Fibroblast of lung (primary cell): Measurements from ENCODE around the gene MYO1E. TPM values are rescaled to one million over a fixed set of nuclear protein-coding genes. Genes with fewer than 3 reads are reported as not detected.

ENCODE experiments used
- DNase-seq, 2 donors: peaks; one replicate each; pipeline versions ENCODE4 v3.0.0 to v3.0.0-alpha.2; 2010; ENCODE audit warnings: low read depth in 2 of 2
- H2AFZ ChIP-seq: 2 replicates; pipeline ENCODE4 v1.5.1; 2012; ENCODE audit warnings: low read length, control low read depth, inconsistent platforms
- H3K27ac ChIP-seq: 2 replicates; pipeline ENCODE4 v1.5.1; 2011; ENCODE audit warnings: low read length, control low read depth; ENCODE audit not compliant: insufficient read depth
- H3K27me3 ChIP-seq: 2 replicates; pipeline ENCODE4 v1.5.1; 2011; ENCODE audit warnings: mild to moderate bottlenecking, low read length; ENCODE audit not compliant: control insufficient read depth, insufficient read depth
- H3K36me3 ChIP-seq: 2 replicates; pipeline ENCODE4 v1.5.1; 2011; ENCODE audit warnings: low read length; ENCODE audit not compliant: control insufficient read depth, insufficient read depth
- H3K4me1 ChIP-seq: 2 replicates; pipeline ENCODE4 v1.5.1; 2011; ENCODE audit warnings: low read length; ENCODE audit not compliant: control insufficient read depth, insufficient read depth; ENCODE audit errors: extremely low read depth
- H3K4me2 ChIP-seq: 2 replicates; pipeline ENCODE4 v1.5.1; 2011; ENCODE audit warnings: low read length, control low read depth; ENCODE audit not compliant: insufficient read depth; ENCODE audit errors: extremely low read depth
- H3K4me3 ChIP-seq, 4 experiments: fragments of 200-600 bp in 1 of 4; sonication (generic) in 1 of 4; replicated peaks in 1 of 4; 2 replicates each; pipeline ENCODE4 v1.5.1; 2011 to 2016; ENCODE audit warnings: low read length in 4 of 4, low read depth in 3 of 4, mild to moderate bottlenecking in 3 of 4, control low read depth in 2 of 4, inconsistent platforms in 1 of 4, mixed read lengths in 1 of 4; ENCODE audit not compliant: insufficient read depth in 1 of 4; ENCODE audit errors: control extremely low read depth in 1 of 4
- H3K79me2 ChIP-seq: 2 replicates; pipeline ENCODE4 v1.5.1; 2012; ENCODE audit warnings: mild to moderate bottlenecking, low read length, inconsistent platforms; ENCODE audit not compliant: control insufficient read depth, insufficient read depth
- H3K9ac ChIP-seq: 2 replicates; pipeline ENCODE4 v1.5.1; 2011; ENCODE audit warnings: mild to moderate bottlenecking, low read length, control low read depth; ENCODE audit not compliant: insufficient read depth
- H3K9me3 ChIP-seq: 2 replicates; pipeline ENCODE4 v1.5.1; 2012; ENCODE audit warnings: low read depth, low read length; ENCODE audit not compliant: control insufficient read depth, insufficient read depth
- H4K20me1 ChIP-seq: 2 replicates; pipeline ENCODE4 v1.5.1; 2011; ENCODE audit warnings: low read length; ENCODE audit not compliant: control insufficient read depth, insufficient read depth; ENCODE audit errors: extremely low read depth
- CTCF ChIP-seq, 2 donors: IDR thresholded peaks in 1 of 2; conservative IDR thresholded peaks in 1 of 2; 1 replicate in 1 of 2; 2 replicates in 1 of 2; pipeline ENCODE4 v1.5.1; 2011 to 2012; ENCODE audit warnings: low read length in 2 of 2, control low read depth in 1 of 2, inconsistent platforms in 1 of 2, low read depth in 1 of 2, mild to moderate bottlenecking in 1 of 2
- EZH2 ChIP-seq: IDR thresholded peaks from 2 replicates; pipeline ENCODE4 v1.5.1; 2012; ENCODE audit warnings: low read length, control low read depth, mild to moderate bottlenecking; ENCODE audit errors: missing control alignments
- polyA plus RNA-seq, 2 donors: library from polyadenylated mRNA; depleted of rRNA in 1 of 2; stranded (reverse) in 1 of 2; unstranded in 1 of 2; fragments of >200 nt; gene quantifications; 2 replicates each; pipeline ENCODE4 v1.2.1, GENCODE V29; 2011 to 2012; ENCODE audit warnings: missing spikeins in 1 of 2
- total RNA-seq: library from RNA; depleted of rRNA; stranded (reverse); fragments of >200 nt; gene quantifications from 2 replicates; pipeline ENCODE4 v1.2.1, GENCODE V29; 2014

MYO1E gene
- total and polyA plus RNA-seq, 2 donors (not counting 1 experiment from before 2014, with no cell fraction given): 27.6 to 84.0 TPM

- H3K4me1 ChIP-seq: no peaks in the 10 kb centered on the region
- no peak overlapping the region for H3K4me2 ChIP-seq
- H4K20me1 ChIP-seq: no peaks in the 10 kb centered on the region
- H2AFZ ChIP-seq: no peak overlapping the region
- peak in 1 of 2 donors; percentile 80 for DNase-seq
- H3K27ac ChIP-seq: no peak overlapping the region
- H3K9me3 ChIP-seq: no peaks in the 10 kb centered on the region
- H3K4me3 ChIP-seq: no peak overlapping the region
- no peaks in the 10 kb centered on the region for H3K79me2 ChIP-seq
- no peaks in the 10 kb centered on the region for H3K27me3 ChIP-seq
- peaks cover 2% of the 10 kb centered on the region for H3K36me3 ChIP-seq
- TF ChIP-seq EZH2 (no peak), CTCF (conservative IDR thresholded peaks at IDR 0.05 in 1 of 2, IDR thresholded peaks at IDR 0.05 in 1 of 2; ENCODE audit: low read depth in 1 of 2, low read length in 2 of 2) (no peak)
- H3K9ac ChIP-seq: no peak overlapping the region
Measured at GRCh38 chr15:59255680-59256336, 116.9 kb downstream of the MYO1E start.

- no peaks in the 10 kb centered on the region for H3K27me3 ChIP-seq
- H3K4me2 ChIP-seq: no peak overlapping the region
- no peak overlapping the region for H3K9ac ChIP-seq
- H2AFZ ChIP-seq: no peak overlapping the region
- DNase-seq: no peak
- H3K27ac ChIP-seq: no peak overlapping the region
- TF ChIP-seq EZH2 (no peak), CTCF (conservative IDR thresholded peaks at IDR 0.05 in 1 of 2, IDR thresholded peaks at IDR 0.05 in 1 of 2; ENCODE audit: low read depth in 1 of 2, low read length in 2 of 2) (no peak)
- no peak overlapping the region for H3K4me3 ChIP-seq
- no peaks in the 10 kb centered on the region for H3K79me2 ChIP-seq
- no peaks in the 10 kb centered on the region for H3K4me1 ChIP-seq
- no peaks in the 10 kb centered on the region for H3K36me3 ChIP-seq
- no peaks in the 10 kb centered on the region for H4K20me1 ChIP-seq
- no peaks in the 10 kb centered on the region for H3K9me3 ChIP-seq
Measured at GRCh38 chr15:59252137-59252536, 120.5 kb downstream of the MYO1E start.

GRCh38 chr15:59251001-59251845, 121.4 kb downstream of the MYO1E start:
- no peaks in the 10 kb centered on the region for H3K4me1 ChIP-seq
- H3K79me2 ChIP-seq: no peaks in the 10 kb centered on the region
- no peaks in the 10 kb centered on the region for H4K20me1 ChIP-seq
- DNase-seq: no peak
- TF ChIP-seq CTCF (conservative IDR thresholded peaks at IDR 0.05 in 1 of 2, IDR thresholded peaks at IDR 0.05 in 1 of 2; ENCODE audit: low read depth in 1 of 2, low read length in 2 of 2): no peak
- no peak for TF ChIP-seq EZH2
- H3K27me3 ChIP-seq: no peaks in the 10 kb centered on the region
- H3K27ac ChIP-seq: no peak overlapping the region
- H3K4me2 ChIP-seq: no peak overlapping the region
- no peak overlapping the region for H3K9ac ChIP-seq
- H3K9me3 ChIP-seq: no peaks in the 10 kb centered on the region
- H3K4me3 ChIP-seq: no peak overlapping the region
- H3K36me3 ChIP-seq: no peaks in the 10 kb centered on the region
- no peak overlapping the region for H2AFZ ChIP-seq
